Measurements from ENCODE around the gene URI1.
A peak's percentile ranks its signal among the peaks of the same experiment; 100 is the strongest.

The URI1 gene

DNA sequence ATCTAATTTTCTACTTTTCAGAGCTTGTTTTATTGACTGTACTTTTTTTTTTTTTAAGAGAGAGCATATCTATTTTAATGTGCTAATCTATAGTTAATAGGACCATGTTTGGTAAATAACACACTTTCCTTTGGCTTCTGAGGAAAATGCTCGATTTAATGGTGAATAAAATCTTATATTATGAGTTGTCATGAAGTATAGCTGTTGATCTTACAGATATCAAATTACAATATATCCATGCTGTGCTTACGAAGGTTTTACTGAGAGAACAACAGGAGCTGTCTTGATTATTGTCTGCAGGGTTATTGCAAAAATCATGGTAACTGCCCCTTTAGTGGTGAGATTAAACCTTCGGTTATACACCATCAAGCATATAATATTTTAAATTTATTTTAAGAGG, 29.6 kb downstream of the URI1 start:
- Mint-ChIP-seq H3K4me1 (ENCODE audit: low read depth) (peaks cover 19% of the 10 kb centered on the region), H3K36me3 (ENCODE audit: low read depth) (no peaks in the 10 kb centered on the region), H3K27me3 (ENCODE audit: low read depth) (no peaks in the 10 kb centered on the region), H3K9me3 (no peaks in the 10 kb centered on the region), H3K27ac (no peak overlapping the region), H3K4me3 (no peak overlapping the region)

DNA sequence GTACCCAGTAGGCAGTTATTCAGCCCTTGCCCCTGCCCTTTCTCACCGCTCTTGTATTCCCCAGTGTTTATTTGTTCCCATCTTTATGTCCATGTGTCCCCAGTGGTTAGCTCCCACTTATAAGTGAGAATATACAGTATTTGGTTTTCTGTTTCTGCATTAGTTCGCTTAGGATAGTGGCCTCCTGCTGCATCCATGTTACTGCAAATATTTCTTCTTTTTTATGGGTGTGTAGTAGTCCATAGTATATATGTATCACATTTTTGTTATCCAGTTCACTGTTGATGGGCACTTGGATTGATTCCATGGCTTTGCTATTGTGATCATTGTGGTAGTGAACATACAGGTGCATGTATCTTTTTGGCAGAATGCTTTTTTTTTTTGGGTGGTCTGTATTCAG, 32.7 kb downstream of the URI1 start:
- H3K4me1 Mint-ChIP-seq (ENCODE audit: low read depth), result peaks cover 18% of the 10 kb centered on the region
- peaks cover 2% of the 10 kb centered on the region for H3K36me3 Mint-ChIP-seq (ENCODE audit: low read depth)
- no peaks in the 10 kb centered on the region for H3K27me3 Mint-ChIP-seq (ENCODE audit: low read depth)
- no peak overlapping the region for H3K27ac Mint-ChIP-seq
- no peaks in the 10 kb centered on the region for H3K9me3 Mint-ChIP-seq
- H3K4me3 Mint-ChIP-seq, result no peak overlapping the region

DNA sequence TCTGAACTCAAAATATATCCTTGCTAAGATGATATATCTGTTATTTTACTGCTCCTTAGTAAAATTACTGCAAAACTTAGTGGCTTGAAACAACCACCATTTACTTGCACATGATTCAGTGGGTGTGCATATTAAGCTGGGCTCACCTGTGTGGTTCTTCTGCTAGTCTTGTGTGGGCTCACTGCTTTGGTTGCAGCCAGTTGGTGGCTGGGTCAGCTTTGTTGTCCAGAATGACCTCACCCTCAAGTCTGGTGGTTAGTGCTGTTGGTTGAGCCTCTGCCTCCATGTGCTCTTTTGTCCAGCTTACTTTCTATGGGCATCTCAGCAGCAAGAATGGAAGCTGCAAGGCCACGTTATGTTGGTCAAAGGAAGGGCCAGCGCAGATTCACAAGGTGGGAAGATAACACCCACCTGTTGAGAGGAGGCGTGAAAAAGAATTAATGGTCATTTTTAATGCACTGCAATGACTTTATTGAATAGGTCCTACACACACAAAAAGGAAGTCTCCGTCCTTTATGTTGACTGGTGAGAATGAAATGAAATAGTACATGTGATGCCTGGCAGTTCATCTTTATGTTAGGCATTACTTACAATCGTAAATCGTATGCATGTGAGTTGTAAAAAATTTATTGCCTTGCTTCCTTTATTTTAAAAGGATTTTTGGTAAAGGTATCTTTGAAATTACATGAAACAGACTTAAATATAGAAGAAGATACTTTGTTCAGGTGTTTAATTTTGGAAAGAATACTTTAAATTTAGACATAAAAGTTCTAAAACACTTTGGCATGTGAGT, 34.3 kb downstream of the URI1 start:
- peaks cover 2% of the 10 kb centered on the region for H3K36me3 Mint-ChIP-seq (ENCODE audit: low read depth)
- H3K27me3 Mint-ChIP-seq (ENCODE audit: low read depth), result no peaks in the 10 kb centered on the region
- no peaks in the 10 kb centered on the region for H3K9me3 Mint-ChIP-seq
- peaks cover 20% of the 10 kb centered on the region for H3K4me1 Mint-ChIP-seq (ENCODE audit: low read depth)
- H3K27ac Mint-ChIP-seq, result no peak overlapping the region
- H3K4me3 Mint-ChIP-seq, result no peak overlapping the region

DNA sequence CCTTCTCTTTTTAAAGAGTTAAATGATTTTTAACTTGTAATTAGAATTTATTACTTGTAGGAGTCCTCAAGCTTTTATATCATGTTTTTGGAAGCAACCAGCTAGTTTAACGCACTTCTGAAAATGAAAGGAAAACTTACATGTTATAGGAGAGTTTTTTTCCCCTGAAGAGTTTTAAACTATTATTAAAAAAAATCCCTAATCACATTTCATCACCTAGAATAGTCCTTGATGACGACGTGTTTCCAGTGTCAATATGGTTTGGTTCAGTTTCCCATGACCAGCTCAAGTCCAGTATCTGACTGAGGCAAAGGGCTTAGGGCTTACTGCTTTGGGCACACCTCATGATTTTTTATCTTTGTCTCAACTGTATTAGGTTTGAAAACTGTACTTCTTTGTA, 36.0 kb downstream of the URI1 start:
- Mint-ChIP-seq H3K27ac (no peak overlapping the region), H3K9me3 (no peaks in the 10 kb centered on the region), H3K4me1 (ENCODE audit: low read depth) (peaks cover 26% of the 10 kb centered on the region)

DNA sequence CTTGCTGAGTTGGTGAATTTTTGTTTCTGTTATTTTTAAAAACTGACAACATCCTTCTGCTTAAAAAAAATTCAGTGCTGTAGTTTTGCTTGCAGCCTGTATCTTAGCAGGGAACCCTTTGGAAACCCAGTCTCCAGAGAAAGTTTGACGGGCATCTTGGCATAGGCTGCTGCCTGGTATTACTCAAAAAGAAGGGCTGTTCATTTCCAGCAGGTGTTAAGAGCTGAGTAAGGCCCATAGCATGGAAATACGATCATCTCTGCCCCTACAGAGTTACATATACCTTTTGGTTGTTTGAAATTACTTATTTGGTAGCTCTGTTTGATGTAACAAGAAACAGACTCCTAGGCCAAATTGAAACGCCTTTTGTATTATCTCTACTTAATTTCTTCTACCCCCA, 41.5 kb downstream of the URI1 start:
- no peak overlapping the region for H3K4me3 Mint-ChIP-seq
- H3K9me3 Mint-ChIP-seq, result no peaks in the 10 kb centered on the region
- peaks cover 11% of the 10 kb centered on the region for H3K4me1 Mint-ChIP-seq (ENCODE audit: low read depth)
- no peaks in the 10 kb centered on the region for H3K27me3 Mint-ChIP-seq (ENCODE audit: low read depth)
- peaks cover 21% of the 10 kb centered on the region for H3K36me3 Mint-ChIP-seq (ENCODE audit: low read depth)
- H3K27ac Mint-ChIP-seq, result no peak overlapping the region

More for the DNA sequence above, 36.0 kb downstream of the URI1 start:
- H3K4me3 Mint-ChIP-seq, result no peak overlapping the region
- no peaks in the 10 kb centered on the region for H3K27me3 Mint-ChIP-seq (ENCODE audit: low read depth)
- peaks cover 2% of the 10 kb centered on the region for H3K36me3 Mint-ChIP-seq (ENCODE audit: low read depth)

DNA sequence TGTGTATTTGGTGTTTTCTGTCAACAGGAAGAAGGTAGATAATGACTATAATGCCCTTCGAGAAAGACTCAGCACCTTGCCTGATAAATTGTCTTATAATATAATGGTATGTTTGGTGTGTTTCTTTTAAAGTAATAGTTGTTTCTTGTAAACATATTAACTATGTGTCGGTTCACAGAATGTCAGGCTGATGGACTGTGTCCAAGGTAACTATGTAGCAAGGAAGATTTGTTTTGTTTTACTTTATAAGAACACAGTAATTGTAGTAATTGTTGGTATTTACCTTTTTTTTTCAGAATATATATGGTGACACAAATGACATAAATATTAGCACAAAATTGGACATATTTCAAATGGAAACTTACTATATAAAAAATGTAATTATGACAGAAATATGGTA, 43.2 kb downstream of the URI1 start:
- Mint-ChIP-seq H3K4me1 (ENCODE audit: low read depth) (peaks cover 11% of the 10 kb centered on the region), H3K4me3 (no peak overlapping the region), H3K9me3 (no peaks in the 10 kb centered on the region), H3K27me3 (ENCODE audit: low read depth) (no peaks in the 10 kb centered on the region), H3K27ac (no peak overlapping the region), H3K36me3 (ENCODE audit: low read depth) (peaks cover 32% of the 10 kb centered on the region)

DNA sequence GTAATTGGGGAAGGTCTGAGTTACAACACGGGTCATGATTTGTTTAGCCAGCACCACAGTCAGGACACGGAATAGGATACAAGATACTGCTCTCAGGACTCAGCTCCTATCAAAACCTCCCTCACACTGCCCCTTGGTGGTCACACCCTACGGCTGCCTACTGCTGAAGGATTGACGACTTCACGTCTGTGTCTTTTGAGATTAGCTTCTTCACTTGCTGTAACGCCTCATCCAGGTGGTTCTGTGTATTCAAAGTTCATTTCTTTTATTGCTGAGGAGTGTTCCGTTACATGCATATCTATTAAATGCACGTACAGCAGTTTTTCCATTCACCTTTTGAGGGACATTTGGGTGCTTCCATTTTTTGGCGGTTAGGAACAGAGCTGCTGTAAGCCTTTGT, 46.3 kb downstream of the URI1 start:
- Mint-ChIP-seq H3K9me3 (peaks cover 11% of the 10 kb centered on the region), H3K4me1 (ENCODE audit: low read depth) (peaks cover 2% of the 10 kb centered on the region), H3K36me3 (ENCODE audit: low read depth) (peaks cover 51% of the 10 kb centered on the region), H3K27me3 (ENCODE audit: low read depth) (no peaks in the 10 kb centered on the region), H3K4me3 (no peak overlapping the region), H3K27ac (no peak overlapping the region)

DNA sequence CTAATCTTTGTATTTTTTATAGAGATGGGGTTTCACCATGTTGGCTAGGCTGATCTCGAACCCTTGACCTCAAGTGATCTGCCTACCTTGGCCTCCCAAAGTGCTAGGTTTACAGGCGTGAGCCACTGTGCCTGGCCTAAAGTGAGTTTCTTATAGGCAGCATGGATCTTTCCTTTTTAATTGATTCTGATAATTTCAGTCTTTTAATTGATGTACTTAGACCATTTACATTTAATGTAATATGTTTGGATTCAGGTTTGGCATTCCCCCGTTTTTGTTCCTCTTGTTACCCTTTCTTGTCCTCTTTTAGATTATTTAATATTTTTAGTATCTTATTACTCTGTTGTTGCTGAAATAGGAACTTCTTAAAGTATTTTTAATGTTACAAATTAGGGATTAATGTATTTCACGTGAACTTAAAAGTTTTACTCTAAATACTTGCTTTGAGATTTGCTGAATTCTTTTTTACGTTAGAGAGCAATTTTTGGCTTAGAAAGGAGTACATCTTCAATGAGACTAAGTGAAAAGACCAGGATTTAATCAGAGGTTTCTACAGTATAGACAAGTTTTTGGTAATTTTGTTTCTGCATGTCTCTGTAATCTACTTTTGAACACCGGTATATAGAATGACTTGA, 50.3 kb downstream of the URI1 start:
- Mint-ChIP-seq H3K27me3 (ENCODE audit: low read depth) (no peaks in the 10 kb centered on the region), H3K4me3 (no peak overlapping the region), H3K4me1 (ENCODE audit: low read depth) (no peaks in the 10 kb centered on the region), H3K9me3 (peaks cover 26% of the 10 kb centered on the region), H3K36me3 (ENCODE audit: low read depth) (peaks cover 62% of the 10 kb centered on the region), H3K27ac (no peak overlapping the region)

DNA sequence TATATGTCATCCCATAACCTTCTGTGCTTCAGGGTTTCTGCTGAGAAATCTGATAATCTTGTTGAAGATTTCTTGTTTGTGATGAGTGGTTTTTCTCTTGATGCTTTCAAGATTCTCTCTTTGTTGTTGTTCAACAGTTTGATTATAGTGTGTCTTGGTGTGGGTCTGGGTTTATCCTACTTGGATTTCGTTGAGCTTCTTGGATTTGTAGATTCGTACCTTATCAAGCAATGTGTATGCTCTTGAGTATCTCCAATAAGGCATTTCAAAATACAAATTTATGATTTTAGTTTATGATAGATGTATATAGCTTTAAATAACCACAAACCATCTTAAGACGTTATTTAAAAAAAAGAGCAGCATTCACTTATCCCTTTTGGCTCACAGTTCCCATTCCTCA, 57.5 kb downstream of the URI1 start:
- Mint-ChIP-seq H3K36me3 (ENCODE audit: low read depth) (peaks cover 45% of the 10 kb centered on the region), H3K27ac (no peak overlapping the region), H3K9me3 (peaks cover 24% of the 10 kb centered on the region), H3K4me3 (no peak overlapping the region), H3K27me3 (ENCODE audit: low read depth) (no peaks in the 10 kb centered on the region), H3K4me1 (ENCODE audit: low read depth) (peaks cover 6% of the 10 kb centered on the region)

DNA sequence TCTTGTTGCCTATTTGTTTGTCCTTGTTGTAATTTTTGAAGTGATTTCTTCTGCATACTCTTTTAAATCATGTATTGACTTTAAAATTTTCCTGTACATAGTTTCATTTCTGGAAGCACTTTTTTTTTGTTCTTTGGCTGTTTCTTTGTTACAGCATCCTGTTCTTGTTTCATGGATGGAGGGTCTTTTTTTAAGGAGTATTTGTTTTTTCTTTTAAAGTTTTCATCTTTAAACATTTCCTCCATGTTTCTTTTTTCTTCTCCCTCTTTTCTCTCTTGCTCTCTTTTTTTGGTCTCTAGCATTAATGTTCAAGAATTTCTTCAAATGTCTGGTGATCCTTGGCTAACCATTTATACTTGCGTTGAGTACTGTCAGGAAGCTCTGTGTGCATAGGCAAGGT, 58.8 kb downstream of the URI1 start:
- peaks cover 19% of the 10 kb centered on the region for H3K9me3 Mint-ChIP-seq
- H3K4me1 Mint-ChIP-seq (ENCODE audit: low read depth), result peaks cover 13% of the 10 kb centered on the region
- no peaks in the 10 kb centered on the region for H3K27me3 Mint-ChIP-seq (ENCODE audit: low read depth)
- no peak overlapping the region for H3K27ac Mint-ChIP-seq
- no peak overlapping the region for H3K4me3 Mint-ChIP-seq
- peaks cover 43% of the 10 kb centered on the region for H3K36me3 Mint-ChIP-seq (ENCODE audit: low read depth)

DNA sequence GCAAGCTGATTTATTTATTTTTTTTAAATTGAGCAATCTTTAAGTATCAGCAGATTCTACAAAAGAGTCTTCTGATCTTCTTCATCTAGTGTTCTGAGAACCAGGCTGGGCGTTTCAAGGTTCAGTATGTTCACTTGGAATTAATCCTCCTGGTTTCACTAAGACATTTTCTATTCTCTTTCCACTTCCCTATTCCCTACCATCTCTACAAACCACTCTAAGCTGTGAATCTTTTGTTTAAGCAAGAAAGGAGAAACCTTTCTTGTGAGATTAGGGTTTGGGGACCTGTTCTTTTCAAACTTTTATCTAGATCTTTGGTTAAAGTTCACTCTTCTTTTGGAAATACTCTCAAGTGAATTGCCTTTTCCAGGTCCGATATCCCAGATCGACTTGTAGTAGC, 59.3 kb downstream of the URI1 start:
- H3K4me3 Mint-ChIP-seq, result no peak overlapping the region
- H3K36me3 Mint-ChIP-seq (ENCODE audit: low read depth), result peaks cover 46% of the 10 kb centered on the region
- H3K27me3 Mint-ChIP-seq (ENCODE audit: low read depth), result no peaks in the 10 kb centered on the region
- peaks cover 17% of the 10 kb centered on the region for H3K9me3 Mint-ChIP-seq
- no peak overlapping the region for H3K27ac Mint-ChIP-seq
- H3K4me1 Mint-ChIP-seq (ENCODE audit: low read depth), result peaks cover 18% of the 10 kb centered on the region

DNA sequence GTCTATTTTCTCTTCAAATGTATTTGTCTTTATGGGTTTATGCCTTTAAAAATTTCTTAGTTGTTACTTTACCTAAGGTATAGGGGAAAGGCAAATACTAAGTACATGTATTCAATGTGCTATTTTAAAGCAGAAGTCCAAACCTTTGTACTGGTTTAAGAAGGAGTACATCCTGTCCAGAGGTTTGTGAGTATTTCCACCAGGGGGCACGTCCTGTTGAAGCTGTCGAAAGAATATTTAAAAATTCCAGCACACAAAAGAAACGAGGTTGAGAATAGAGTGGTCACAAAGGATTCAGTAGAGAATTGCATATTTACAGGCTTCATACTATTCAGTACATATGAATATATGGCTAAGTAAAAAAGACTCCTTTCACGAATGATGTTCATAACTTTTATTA, 59.8 kb downstream of the URI1 start:
- Mint-ChIP-seq H3K27me3 (ENCODE audit: low read depth) (no peaks in the 10 kb centered on the region), H3K9me3 (peaks cover 12% of the 10 kb centered on the region), H3K27ac (no peak overlapping the region), H3K36me3 (ENCODE audit: low read depth) (peaks cover 42% of the 10 kb centered on the region), H3K4me1 (ENCODE audit: low read depth) (peaks cover 20% of the 10 kb centered on the region), H3K4me3 (no peak overlapping the region)

DNA sequence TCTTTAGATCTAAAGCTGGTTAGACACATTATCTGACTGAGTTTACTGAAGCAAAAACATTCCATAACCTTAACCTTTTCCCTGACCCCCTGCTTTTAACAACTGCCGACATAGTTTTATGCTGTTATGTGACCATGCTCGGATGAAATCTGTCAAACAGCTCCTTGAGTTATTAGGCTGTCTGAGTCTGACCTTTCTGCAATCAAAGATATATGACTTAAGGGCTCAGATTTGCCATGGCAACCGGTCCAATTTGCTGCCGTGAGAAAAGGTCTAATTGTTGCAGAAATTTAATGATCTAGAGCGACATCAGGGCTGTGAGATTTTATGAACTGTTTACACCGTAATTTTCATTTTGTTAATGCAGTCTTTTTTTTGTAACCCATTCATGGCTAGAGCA, 61.8 kb downstream of the URI1 start:
- Mint-ChIP-seq H3K27me3 (ENCODE audit: low read depth) (no peaks in the 10 kb centered on the region), H3K4me1 (ENCODE audit: low read depth) (peaks cover 22% of the 10 kb centered on the region), H3K4me3 (no peak overlapping the region), H3K27ac (no peak overlapping the region), H3K9me3 (peaks cover 8% of the 10 kb centered on the region), H3K36me3 (ENCODE audit: low read depth) (peaks cover 31% of the 10 kb centered on the region)

DNA sequence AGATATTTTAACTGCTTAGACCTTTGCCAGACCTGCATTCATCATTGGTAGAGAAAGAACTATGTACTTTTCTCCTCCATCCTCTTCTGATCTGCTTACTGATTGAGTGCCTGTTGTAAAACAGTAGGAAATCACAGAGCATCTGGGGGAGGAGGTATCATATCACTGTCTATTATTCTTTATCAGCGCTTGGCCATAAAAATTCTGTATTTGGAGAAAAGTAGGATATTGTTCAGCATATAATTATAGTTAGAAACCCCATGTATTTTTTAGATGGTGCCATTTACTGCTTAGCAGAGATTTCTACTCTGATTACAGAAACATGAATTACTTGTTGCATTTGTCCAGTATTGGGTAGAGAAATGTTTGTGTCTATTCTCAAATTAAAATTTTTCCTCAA, 62.4 kb downstream of the URI1 start:
- Mint-ChIP-seq H3K27ac (no peak overlapping the region), H3K4me3 (no peak overlapping the region), H3K4me1 (ENCODE audit: low read depth) (peaks cover 25% of the 10 kb centered on the region), H3K27me3 (ENCODE audit: low read depth) (no peaks in the 10 kb centered on the region), H3K9me3 (peaks cover 7% of the 10 kb centered on the region), H3K36me3 (ENCODE audit: low read depth) (peaks cover 36% of the 10 kb centered on the region)

DNA sequence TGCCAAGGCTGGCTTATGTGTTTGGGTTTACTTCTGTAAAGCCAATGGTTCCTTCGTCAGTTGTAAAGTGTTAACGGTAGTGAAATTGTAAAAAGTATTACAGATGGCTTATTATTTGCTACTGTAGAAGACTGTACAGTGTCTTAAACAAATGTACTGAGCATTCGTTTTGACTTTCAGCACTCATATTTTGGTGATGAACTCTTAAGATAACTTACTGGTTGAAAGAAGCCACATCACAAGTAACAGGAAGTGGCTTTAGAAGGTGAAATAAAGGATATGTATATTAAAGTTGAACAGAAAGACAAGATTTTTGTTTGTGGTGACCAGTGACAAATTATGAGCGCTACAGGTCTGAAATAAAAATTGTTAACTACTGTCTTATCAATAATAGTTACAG, 64.2 kb downstream of the URI1 start:
- H3K4me1 Mint-ChIP-seq (ENCODE audit: low read depth), result peaks cover 25% of the 10 kb centered on the region
- no peaks in the 10 kb centered on the region for H3K9me3 Mint-ChIP-seq
- peak overlapping the region; percentile 67 for H3K4me3 Mint-ChIP-seq
- peaks cover 41% of the 10 kb centered on the region for H3K36me3 Mint-ChIP-seq (ENCODE audit: low read depth)
- peak overlapping the region; percentile 80 for H3K27ac Mint-ChIP-seq
- no peaks in the 10 kb centered on the region for H3K27me3 Mint-ChIP-seq (ENCODE audit: low read depth)

All from T-helper 1 cell treated with Interleukin-12 subunit alpha and Interleukin-12 subunit beta and Interleukin-4 antibody, amounts not matched to agents 30 μg/mL and 1 μg/mL, for 36 hours (primary cell).